Esophagus mucosa (tissue), 1 donor: ENCODE measurements around the gene VPS26A. TPM values are rescaled to one million over a fixed set of nuclear protein-coding genes. Genes with fewer than 3 reads are reported as not detected.
A peak's percentile ranks its signal among the peaks of the same experiment; 100 is the strongest.

Experiments used
- ATAC-seq: fragments of 200-7000 bp; cut with Tn5 transposase; one replicate; pipeline ENCODE4 v1.9.1; 2020
- total RNA-seq: library from RNA; stranded (reverse); gene quantifications from one replicate; pipeline ENCODE4 v1.2.4, GENCODE V29; 2023
- donor health status: DM: yes; HTN: yes; CAD: no.

VPS26A gene
- 42.2 TPM for total RNA-seq

DNA sequence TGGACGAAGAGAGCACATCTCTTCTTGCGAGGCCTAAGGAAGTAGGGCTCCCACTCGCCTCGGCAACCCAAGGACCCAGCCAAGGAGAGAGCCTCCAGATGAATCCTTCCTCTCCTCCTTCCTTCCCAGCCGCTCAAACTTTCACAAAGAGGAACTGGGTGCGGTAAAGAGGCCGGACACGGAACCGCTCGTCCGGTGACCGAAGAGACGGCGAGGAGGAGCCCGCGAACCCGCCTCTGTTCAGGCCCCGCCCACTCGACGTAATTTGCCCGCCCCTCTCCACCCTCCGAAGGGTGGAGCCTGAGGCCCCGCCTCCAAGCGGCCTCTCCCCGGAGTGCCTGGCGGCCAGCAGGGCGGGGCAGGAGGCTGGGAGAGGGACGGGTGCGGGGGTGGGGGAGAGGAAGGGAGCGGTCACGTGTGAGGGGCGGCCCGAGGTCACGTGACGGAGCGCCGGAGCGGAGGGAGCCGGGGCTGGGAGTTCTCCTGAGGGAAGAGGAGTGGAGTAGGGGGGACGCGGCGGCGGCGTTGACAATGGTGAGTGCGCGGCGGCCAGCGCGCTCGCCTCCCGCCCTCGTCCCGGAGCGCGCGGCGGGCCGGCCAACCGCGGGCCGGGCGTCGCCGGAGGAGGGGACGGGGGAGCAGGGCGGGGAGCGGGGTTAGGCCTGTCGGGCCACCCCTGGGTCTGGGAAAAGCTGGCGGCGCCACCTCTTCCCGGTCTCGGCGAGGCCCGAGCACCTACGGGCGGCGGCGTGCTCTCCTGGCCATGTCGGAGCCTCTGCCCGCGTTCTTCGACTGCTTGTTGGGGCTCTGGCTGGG, at the start of gene VPS26A:
Gene VPS26A, plus strand, starts transcription at position 432 of the 816 bp plus-strand sequence. Its CDS starts 100 bp downstream, at position 532.
- ATAC-seq: peak; percentile 100

DNA sequence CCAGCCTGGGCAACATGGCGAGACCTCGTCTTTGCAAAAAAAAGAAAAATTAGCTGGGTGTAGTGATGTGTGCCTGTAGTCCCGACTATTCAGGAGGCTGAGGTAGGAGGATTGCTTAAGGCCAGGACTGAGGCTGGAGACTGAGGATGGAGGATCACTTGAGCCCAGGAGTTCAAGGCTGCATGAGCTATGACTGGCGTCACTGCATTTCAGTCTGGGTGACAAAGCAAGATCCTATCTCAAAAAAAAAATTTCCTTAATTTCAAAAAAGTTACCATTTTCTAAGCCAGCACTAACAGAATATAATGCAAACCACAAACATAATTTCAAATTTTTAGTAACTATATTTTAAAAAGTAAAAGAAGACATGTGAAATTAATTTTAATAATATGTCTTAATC, 49.4 kb upstream of the VPS26A start:
- ATAC-seq: no peak

DNA sequence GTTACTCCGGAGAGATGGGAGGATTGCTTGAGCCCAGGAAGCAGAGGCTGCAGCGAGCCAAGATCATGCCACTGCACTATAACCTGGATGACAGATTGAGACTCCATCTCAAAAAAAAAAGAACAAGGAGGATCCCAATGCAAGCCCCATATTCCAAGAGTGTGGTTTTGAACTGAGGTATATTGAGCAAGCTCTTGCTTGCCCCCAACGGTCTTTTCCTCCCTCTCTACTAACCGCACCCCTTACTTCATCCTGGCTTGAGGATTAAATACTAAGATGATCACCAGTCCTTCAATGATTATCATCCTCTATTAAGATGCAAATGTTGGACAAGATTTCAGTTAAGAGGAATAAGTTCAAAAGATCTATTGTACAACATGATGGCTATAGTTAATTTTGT, 48.5 kb upstream of the VPS26A start:
- no peak for ATAC-seq

DNA sequence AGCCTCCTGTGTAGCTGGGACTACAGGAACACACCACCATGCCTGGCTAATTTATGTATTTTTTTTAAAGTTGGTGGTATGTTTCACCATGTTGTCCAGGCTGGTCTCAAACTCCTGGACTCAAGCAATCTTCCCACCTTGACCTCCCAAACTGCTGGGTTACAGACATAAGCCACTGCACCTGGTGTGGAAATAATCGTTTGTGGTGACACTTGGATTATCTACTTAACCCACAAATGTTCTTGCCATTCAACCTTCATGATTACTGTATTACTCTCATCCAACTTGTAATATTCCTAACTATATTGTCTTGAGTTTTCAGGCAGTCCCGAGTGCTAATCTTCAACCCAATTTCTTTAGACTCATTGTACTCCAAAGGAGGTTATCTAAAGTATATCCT, 45.7 kb upstream of the VPS26A start:
- no peak for ATAC-seq

DNA sequence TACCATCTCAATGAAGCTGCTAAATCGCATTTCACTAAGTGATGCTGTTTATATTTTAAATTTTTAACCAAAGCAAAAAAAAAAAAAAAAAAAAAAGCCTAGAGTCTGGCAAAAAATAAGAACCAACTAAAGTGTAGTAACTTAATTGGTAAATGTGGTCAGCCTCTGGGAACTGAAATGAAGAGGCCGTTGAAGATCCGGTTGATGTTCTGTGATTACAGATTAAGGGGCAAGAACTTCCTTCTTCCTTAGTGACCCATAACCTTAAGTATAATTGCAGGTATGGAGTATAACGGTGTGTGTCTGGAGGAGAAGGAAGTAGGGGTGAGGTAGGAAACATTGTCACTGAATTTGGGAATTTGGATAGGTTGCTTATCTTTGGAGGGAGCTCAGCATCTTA, 43.8 kb upstream of the VPS26A start:
- no peak for ATAC-seq

DNA sequence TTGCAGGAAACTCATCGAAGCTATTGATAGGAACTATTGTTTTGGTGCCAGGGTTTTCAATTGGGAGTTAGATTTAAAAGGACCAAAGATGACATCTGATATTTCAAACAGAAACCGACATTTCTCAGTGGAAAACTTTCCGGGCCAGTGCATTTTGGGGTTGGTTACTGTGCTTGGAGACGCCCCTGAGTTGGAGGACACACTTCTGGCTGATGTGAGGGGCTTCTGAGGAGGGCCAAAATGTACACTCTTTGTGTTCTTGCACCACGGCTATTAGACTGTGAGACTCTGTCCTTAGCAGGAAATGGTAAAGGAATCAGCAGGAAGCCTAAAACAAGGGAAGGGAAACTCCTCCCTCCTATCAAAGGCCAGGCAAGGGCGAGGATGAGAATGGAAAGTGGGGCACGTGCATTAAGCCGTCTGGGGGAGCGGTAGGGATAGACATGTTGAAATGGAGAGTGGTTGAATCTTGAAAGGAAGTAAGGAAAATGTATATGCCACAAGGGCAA, 37.9 kb upstream of the VPS26A start:
- peak; percentile 27 for ATAC-seq

DNA sequence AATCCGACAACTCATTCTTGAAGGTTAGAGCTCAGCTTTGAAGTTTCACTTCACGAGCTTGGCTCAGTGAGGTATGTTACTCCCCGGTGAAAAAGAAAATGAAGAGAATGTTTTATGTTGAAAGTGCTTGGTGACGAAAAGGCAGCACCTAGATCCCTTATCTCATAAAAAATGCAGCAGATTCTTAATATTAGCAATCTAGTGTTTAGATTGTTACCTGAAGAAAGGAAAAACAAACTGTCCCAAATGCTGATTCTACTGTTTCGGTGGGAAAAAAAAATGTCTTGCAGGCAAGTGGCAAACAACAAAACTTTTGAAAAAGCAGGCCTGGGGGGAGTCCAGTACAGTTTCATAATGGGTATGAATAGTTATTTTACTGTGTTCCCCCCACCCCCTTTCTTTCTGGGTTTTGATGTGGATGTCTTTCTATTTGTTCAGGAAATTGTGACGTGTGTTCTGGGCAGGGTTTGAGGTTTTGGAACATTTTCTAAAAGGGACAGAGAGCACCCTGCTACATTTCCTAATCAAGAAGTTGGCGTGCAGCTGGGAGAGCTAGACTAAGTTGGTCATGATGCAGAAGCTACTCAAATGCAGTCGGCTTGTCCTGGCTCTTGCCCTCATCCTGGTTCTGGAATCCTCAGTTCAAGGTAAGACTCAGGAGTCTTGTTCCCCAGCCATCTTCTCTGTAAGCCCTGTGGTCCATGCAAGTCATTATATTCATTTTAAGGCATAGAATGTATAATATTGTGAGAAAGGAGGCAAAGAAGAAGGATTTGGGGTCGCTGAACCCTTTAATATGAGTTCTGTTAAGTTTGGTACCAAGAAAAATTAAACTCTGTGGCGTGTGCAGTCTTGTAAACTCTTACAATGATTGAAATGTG, 36.1 kb upstream of the VPS26A start, which contains the start of gene SRGN:
Gene SRGN, plus strand, starts transcription at position 514 of the 881 bp plus-strand sequence. Its CDS starts 55 bp downstream, at position 569.
- ATAC-seq: peak; percentile 64

DNA sequence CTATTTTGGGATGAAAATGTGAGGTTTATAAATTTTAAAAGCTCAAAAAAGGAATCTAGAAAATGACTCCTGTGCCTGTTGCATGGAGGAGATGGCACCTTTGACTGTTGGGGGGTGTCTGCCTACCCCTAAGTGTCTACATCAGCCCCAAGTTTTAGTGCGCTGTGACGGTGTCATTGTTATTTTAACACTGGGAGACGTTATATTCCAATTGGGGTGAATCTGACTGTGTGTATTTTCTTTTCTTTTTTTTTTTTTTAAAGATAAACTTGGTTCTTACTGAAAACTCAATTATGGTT, 35.6 kb upstream of the VPS26A start:
- no peak for ATAC-seq

DNA sequence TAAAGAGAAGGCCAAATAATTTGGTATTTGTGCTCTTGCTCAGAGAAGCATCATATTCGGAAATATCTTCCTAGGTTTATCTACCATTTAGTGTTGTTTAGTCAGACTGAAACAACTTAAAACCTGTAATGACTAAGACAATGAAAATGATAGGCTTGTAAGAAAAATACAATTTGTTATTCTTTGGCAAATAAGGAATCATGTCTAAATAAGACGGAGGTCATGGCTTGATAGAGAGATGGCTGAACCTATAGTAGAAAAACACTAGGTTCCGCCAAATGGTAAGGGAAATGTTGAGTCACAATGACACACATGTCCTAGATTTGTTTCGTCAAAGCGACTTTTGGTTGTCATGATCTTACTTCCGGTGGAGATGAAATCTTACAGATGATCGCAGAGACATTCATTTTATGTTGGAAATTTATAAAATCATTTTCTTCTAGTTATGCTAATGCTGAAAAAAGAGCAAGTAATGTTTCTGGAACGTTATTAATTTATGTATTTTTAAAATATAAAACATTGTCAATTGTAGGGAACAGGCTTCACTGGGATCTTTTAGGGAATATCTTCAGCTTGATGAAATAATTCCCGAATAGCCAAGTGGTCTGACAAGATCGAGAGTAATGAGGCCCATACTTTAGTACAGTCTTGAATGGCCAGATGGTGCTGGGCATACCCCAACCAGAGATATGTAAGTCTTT, 35.0 kb upstream of the VPS26A start:
- ATAC-seq: peak; percentile 26

DNA sequence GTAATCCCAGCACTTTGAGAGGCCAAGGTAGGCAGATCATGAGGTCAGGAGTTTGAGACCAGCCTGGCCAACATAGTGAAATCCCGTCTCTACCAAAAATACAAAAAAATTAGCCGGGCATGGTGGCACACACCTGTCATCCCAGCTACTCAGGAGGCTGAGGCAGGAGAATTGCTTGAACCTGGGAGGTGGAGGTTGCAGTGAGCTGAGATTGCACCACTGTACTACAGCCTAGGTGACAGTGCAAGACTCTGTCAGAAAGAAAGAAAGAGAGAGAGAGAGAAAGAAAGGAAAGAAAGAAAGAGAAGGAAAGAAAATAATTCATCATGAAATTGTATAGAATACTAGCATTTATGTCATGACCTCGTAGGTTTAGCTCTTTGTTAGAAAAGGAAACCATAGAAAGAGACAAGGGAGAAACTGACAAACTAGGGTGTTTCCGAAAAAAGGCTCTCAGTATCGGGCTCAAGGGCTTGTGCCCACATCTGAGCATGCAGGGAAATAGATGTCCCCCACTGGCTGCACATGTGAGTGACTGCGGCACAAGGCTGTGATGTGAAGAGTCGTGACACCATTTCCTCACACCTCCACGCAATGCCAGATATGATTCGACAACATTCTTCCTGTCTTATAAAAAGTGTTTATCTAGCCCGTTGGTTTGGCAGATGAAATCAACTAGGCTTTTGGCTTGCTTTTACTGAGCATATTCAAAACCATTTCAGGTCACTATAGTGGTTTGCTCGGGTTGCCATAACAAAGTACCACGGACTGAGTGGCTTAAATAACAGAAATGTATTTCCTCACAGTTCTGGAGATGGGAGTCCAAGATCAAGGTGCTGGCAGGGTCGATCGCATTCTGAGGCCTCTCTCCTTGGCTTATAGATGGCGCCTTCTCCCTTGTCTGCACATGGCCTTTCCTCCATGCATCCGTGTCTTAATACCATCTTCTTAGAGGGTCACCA, 34.1 kb upstream of the VPS26A start:
- ATAC-seq: peak; percentile 31

DNA sequence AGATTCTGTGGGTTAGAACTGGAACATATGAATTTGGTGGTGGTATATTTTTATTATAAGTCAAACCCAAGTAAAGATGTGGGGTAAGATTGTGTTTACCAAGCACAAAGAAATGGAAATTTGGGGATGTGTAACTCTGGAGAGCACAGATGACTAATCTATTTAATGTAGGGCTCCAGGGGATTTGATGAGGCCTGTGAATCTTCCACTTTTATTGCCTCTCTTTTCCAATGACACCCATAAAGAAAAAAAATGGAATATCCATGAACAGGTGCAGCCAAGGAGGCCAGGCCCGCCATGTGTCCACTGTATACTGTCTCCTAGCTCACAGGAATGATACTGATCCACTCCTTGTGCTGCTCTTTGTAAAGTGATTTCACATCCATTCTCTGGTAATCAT, 33.3 kb upstream of the VPS26A start:
- ATAC-seq: no peak

DNA sequence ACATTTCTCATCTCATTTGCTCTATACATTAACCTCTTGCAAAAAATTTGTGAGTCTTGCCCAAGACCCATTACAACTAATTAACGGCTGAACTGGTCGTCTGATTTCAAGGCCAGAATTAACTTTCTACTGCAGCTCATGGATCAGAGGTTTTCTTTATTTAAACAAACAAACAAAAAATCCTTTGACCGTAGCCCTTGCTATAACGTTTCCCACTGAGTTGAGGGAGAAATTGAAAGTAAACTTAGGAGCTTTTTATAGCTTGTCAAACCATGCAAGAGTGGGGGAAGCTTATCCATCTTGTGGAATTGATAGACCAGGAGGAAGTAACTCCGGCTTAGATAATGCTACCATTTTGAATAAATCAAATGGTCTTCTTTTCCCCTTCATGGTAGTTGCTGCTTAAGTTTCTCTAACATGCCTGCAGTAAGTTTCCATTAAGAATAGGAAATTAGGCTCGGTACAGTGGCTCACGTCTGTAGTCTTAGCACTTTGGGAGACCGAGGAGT, 32.8 kb upstream of the VPS26A start:
- no peak for ATAC-seq

DNA sequence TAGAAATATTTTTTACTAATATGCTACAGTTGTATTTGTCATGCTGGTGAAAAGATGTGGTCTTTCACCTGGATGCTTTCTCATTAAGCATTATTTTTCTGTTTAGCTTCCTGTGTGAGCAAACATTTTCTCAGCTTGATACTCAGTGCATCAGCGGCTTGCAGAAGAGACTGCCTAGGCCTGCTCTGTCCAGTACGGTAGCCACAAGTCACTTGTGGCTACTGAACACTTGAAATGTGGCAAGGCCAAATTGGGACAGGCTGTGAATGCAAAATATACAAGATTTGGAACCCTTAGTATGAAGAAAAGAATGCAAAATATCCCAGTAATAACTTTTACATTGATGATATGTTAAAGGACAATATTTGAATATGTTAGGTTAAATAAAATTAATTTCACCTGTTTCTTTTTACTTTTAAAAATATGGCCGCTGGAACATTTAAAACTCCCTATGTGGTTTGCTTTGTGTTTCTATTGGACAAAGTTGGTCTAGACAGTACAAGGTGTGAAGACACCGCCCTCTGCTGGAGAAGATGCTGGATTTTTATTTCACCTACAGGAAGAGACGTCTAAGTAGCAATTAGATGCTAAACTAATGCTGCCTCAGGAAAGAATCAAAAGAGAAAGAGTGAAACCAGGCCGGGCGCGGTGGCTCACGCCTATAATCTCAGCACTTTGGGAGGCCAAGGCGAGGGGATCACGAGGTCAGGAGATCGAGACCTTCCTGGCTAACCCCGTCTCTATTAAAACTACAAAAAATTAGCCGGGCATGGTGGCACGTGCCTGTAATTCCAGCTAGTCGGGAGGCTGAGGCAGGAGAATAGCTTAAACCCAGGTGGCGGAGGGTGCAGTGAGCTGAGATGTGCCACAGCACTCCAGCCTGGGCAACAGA, 30.8 kb upstream of the VPS26A start:
- ATAC-seq: peak; percentile 91

DNA sequence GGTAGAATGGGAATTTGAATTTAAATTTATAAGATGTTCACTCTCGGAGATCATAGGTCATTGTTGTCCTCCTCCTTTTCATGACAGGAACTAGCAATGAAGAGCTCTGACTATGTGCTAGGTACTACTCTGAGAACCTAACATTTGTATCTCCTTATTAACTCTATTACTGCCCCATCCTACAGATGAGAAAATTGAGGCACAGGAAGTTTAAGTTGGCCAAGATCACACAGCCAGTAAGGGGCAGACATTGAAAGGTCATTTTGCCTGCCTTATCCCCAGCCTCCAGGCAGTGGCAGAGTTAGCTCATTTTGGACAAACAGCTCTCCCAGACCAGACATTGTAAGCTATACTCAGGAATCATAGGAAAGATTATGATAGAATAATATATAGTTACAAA, 30.0 kb upstream of the VPS26A start:
- no peak for ATAC-seq

DNA sequence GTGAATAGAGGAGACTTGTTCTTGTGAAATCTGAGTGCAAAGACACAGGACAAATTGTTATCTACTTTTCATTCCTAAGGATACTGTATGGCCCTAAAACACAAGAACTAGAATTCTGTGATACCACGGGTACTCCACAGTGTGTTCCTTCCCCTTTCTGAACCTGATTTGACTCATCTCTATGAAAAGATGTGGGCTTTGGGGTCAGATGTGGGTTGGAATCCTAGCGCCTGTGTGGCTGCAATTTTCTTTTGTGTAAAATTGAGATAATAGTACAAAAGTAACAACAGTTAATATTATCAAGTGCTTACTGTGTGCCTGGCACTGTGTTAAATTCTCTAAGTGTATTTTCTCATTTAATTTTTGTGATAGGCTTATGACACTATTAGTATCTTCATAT, 27.9 kb upstream of the VPS26A start:
- no peak for ATAC-seq

DNA sequence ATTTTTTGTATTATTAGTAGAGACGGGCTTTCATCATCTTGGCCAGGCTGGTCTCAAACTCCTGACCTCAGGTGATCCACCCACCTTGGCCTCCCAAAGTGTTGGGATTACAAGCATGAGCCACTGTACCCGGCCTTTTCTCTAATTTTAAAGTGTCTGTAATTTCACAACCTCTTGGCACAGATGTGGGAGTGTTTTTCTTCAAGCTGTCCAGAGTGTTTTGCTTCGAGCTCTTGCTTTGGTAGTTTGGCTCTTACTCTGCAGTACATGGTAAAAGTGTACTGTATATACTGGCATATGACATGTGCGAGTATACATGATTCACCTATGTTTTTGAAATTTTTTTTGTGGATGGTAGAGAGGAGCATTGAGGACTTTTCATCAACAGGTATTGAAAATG, 26.2 kb upstream of the VPS26A start:
- no peak for ATAC-seq

DNA sequence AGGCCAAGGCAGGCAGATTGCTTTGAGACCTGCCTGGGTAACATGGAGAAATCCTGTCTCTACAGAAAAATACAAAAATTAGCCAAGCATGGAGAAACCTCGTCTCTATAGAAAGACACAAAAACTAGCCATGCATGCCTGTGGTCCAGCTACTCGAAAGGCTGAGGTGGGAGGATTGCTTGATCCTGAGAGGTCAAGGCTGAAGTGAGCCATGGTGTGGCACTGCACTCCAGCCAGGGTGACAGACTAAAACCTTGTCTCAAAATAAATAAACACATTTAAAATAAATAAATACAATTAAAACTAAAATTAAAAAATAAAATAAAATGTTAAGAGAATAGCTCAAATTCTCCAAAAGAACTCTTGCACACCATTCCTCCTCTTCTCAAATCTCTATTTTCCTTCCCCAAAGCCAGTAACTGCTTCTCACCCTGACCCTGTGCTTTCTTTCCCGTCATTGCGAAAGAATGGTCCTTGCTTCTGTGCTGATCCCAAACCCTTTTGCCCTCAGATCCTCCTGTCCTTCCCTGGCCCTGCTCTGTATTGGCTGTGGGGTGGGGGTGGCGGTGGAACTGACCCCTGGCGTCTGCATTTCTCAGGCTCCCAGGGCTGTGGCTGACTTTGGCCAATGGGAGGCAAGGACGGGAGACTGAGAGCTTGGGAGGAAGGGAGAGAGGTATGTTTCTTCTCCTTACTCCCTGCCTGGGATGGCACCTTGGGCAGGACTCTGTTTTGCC, 23.7 kb upstream of the VPS26A start:
- ATAC-seq: no peak

DNA sequence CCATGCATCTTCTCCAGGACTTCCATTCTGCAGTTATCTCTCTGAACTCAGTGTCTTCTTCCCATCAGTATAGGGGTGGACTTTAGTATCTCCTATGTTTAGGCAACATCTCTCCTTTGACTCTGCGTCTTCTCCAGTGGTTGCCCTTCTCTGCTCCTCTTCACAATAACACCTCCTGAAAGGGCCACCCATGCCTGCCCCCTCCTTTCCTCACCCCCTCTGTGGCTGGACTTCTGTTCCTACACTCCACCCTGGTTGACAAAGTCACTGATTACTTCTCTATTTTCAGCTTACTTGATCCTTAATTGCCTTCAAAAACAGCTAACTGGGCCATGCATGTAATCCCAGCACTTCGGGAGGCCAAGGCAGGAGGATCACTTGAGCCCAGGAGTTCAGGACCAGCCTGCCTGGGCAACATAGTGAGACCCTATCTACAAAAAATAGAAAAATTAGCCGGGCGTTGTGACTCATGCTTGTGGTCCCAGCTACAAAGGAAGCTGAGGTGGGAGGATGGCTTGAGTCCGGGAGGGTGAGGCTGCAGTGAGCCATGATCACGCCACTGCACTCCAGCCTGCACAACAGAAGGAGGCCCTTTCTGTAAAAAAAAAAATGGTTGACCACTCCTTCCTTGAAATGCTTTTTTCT, 22.4 kb upstream of the VPS26A start:
- ATAC-seq: no peak

DNA sequence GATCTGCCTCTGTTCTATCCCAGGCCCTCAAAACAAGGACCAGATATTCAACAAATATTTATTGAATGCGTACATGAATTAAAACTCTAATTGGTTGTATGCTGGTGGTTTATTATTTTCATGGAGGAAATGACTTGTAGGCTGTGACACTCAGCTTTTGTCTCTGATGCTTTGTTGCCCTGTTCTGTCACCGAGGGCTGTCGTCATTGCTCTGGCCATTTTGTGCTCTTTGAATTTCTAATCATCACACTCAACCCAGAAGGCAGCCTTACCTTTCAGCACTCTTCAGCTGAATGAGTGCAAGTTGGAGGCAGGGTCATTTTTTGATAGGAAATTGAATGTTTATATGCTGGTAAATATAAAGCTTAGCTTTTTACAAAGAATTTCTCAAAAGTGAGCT, 21.5 kb upstream of the VPS26A start:
- no peak for ATAC-seq
